GM19397 (cell line): ENCODE results near the gene GLB1L3.

ENCODE experiments used
- ATAC-seq: cut with Tn5 transposase; IDR thresholded peaks from one replicate; pipeline ENCODE4 v1.9.1; 2021; ENCODE audit warnings: mild to moderate bottlenecking, moderate library complexity; ENCODE audit not compliant: unreplicated experiment

Gene GLB1L3

DNA sequence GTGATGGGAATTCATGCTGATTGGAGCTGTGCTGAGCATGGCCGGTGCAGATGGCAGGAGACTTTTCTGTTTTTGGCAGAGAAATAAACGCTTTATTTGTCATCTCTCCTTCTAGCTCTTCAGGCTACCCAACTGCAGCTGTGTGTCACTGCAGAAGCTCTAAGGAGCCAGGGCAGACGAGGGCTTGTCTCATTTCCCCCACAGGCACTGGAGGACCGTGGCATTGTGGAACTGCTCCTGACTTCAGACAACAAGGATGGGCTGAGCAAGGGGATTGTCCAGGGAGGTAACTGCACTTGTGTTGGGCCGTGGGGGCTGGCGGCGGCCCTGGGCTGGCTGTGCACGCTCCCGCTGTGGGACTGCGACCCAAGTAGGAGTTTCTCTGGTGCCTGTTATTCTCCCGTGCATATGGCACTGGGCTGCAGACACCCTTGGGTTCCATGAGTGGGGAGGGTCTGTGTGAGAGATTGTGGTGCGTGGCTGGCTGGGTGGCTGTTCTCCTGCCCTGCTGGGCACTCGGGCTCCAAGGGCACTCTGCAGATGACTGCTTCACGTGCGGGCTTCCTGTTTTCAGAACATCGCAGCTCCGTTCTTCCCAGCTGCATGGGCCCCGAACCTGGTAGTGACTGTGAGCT, 82.8 kb downstream of the GLB1L3 start:
- ATAC-seq = no peak

DNA sequence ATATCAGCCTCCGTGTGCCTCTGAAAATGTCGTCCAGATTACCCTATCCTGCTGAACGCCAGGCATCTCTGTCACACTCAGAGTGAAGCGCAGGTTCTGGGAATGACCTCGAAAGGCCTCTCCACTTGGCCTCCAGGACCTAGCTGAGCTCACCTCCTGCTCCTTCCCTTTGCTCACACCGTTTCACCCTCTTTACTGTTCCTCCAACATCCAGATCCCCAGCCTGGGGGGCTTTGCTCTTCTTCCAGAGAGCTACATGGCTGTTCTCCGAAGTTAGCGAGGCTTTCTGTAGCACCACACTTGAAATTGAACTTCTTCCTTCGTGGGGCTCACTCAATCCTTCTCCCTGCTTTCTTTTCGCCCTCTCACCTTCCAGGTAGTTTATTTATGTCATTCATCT, 83.5 kb downstream of the GLB1L3 start:
- no peak for ATAC-seq

DNA sequence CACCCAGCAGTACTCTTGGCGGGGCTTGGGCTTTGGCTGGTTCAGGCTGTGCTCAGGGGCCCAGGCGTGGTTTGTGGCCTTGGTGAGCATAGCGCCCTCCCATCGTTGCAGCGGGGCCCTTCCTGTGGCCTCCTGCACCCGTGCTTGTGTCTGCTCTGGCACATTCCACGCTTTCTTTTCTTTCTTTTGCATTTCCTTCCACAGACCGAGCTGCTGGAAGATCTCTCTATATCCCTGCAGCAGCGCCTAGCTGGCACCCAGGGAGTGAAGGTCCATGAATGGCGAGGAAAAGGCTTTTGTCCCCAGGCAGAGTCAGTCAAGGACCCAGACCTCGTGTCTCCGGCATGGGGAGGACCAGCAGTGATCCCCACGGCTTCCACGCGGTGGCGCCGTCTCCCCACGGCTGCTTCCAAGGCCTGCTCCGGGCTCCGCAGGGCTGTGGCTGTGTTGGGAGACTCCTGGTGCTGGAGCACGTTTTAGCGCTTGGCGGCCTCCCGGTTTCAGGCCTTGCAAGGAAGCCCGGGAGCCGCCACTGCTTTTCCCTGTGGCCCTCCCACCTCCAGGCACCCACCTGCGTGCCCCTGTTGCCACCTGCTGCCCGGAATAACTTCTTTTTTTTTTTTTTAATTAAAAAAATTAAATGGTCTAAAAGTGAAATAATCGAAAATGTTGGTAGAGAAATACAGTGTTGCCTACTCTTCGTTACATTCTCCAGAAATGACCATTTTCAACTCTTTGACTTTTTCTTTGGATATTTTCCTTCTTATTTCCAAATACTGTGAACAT, 84.1 kb downstream of the GLB1L3 start:
- no peak for ATAC-seq

DNA sequence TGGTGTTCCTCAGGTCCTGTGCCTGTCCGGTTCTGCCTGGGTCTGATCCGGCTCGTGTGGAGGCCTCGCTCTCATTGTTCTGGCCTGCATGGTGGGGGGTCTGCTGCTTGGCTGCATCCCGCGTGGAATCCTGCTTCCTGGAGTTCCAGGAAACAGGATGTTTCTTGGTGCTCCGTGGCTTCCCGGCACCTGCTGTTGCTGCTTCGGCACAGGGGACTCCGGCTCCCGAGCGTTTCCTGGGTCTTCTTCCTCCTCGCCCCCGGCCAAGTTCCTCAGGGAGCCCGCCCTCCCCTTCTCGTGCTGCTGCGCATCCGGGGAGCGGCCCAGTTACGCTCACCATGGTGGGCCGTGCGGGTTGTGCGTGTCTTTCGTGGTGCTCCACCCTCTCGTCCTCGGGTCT, 85.5 kb downstream of the GLB1L3 start:
- ATAC-seq = no peak

DNA sequence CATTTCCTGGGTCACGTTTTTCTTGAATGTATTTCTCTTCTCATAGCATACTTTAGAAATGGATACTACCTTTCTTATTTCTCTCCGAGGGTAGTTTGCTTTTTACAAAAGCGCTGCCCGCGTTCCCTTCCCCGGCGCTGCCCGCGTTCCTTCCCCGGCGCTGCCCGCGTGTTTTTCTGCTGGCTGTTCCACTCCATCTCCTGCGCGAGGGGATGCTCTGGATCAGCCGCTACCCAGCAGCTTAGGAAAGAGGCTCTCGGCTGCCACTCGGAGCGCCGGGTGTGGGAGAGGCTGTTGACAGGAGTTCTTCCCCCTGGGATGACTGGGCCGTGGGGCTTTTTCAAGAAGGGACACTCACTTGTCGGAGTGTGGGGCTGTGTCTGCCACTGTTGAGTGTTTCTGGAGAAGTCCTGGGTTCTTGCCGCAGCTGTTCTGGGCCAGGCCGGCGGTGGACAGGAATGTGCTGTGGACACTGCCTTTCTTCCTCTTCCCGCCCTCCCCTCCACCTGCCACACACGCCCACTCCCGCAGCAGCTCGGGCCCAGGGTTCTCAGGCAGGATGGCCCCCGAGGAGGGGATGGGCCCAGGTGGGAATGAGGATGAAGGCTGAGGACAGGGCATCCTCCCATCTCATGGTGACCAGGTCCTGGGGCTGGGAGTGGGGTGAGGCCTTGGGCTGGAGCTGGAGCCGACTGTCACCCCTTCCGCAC, 86.2 kb downstream of the GLB1L3 start:
- no peak for ATAC-seq

DNA sequence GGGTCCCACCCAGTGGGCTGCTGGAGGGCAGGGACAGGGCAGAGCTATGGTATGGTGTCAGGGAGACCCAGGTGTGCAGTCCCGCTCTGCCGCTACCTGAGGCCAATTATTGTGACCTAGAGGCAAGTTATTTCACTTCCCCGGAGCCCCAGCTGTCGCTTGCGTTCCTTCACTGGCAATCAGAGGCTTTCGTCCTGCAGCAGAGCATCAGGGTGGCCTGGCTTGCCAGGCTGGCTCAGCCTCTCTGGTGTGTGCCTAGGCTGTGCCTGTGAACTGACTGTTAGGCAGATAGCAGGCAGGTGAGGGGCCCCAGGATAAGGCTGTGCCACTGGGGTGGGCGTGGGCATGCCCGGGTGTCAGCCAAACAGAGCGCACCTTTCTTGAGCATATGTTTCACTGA, 87.0 kb downstream of the GLB1L3 start:
- ATAC-seq = no peak

DNA sequence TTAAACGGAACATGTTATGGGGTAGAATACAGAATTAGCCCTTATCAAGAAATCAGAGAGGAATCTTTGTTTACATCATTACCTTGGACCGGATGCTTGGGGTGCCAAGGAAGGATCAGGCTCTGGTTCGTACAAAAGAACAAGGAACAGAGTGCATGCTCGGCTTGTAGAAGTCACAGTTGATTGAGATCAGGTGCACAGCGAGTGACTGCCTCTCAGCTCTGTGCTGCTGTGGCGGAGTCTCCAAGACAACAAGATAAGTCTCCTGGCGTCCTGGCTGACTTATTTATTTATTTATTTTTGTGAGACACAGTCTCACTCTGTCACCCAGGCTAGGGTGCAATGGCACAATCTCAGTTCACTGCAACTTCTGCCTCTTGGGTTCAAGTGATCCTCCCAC, 87.4 kb downstream of the GLB1L3 start:
- no peak for ATAC-seq

GRCh38 chr11:134364261-134364660, 88.1 kb downstream of the GLB1L3 start:
- no peak for ATAC-seq

DNA sequence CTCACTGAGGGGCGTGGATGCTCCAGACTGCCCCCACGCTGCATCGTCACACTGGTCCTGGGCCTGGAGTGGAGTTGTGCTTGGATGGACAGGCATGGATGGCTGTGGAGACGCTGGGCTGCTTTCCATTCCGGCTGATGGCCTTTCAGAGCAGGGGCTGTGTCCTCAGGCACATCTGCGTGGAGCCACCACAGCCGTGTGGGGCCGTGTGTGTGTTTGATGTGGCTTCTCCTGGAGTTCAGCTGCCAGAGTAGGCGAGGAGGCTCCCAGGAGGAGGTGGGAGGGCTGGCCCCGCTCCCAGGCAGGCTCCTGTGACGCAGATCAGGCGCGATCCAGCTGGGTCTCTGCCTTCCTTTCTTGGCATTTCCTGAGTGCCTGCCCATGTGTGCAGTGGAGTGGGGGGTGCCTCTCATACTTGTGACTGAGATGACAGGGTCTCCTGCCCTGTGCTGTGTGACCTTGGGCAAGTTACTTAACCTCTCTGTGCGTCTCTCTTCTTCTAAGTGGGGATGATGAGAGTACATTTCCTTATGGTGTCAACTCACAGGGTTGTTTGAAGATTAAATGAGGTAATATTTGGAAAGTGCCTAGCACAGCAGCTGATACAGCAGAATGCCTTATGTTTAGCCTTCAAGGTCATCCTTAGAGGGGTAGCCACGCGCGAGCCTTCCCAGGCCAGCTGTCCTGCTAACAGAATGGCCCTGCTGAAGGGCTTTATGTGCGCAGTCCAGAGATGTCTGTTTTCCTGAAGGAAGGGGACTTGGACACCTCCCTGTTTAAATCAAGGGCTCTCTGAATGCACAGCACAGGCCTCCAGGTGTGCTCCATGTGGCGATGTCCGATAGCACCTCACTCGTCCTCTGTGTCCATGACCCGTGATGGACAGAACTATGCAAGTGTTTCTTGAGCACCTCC, 89.1 kb downstream of the GLB1L3 start:
- no peak for ATAC-seq

- no peak for ATAC-seq
Observed at GRCh38 chr11:134366254-134366653, 90.1 kb downstream of the GLB1L3 start.

DNA sequence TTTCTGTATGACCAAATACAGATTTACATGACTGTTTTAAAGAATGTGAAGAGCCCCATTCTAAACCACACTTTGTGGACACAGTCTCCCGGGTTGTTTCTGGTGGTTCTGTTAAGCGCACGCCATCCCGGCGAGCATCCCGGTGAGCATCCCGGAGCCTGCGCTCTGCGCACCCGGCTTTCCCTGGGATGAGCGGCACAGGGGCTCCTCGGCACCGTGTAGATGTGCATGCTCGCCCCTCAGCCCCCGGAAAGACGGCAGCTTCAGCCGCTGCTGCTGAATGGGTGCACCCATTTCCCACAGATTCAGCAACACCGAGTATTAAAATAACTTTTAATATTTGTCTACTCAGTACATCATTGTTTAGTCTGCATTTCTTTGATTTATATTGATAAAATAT, 91.6 kb downstream of the GLB1L3 start:
- no peak for ATAC-seq
